Progenitor cell of endocrine pancreas (in vitro differentiated cells): ENCODE measurements around the gene LTBP4. TPM values are rescaled to one million over a fixed set of nuclear protein-coding genes. Genes with fewer than 3 reads are reported as not detected.

Source experiments
- DNase-seq: peaks from one replicate; pipeline ENCODE4 v3.0.0; 2021; ENCODE audit warnings: low spot score; ENCODE audit not compliant: unreplicated experiment
- H3K27ac Mint-ChIP-seq: 2 replicates; pipeline ENCODE4 v1.8.0; 2021; ENCODE audit warnings: mild to moderate bottlenecking, moderate library complexity, mixed read lengths
- H3K27me3 Mint-ChIP-seq: 2 replicates; pipeline ENCODE4 v1.8.0; 2021; ENCODE audit warnings: mixed read lengths
- H3K36me3 Mint-ChIP-seq: 2 replicates; pipeline ENCODE4 v1.8.0; 2022; ENCODE audit warnings: mixed read lengths; ENCODE audit not compliant: insufficient read depth
- H3K4me1 Mint-ChIP-seq: 2 replicates; pipeline ENCODE4 v1.8.0; 2021; ENCODE audit warnings: low read depth, mixed read lengths
- H3K4me3 Mint-ChIP-seq: 2 replicates; pipeline ENCODE4 v1.8.0; 2021; ENCODE audit warnings: low read depth, mild to moderate bottlenecking, moderate library complexity, mixed read lengths
- H3K9me3 Mint-ChIP-seq: 2 replicates; pipeline ENCODE4 v1.8.0; 2021; ENCODE audit warnings: low read depth, mixed read lengths
- CTCF ChIP-seq: fragments of 200-600 bp; sonication (generic); IDR thresholded peaks from one replicate; pipeline ENCODE4 v1.5.0; 2021; ENCODE audit warnings: antibody characterized with exemption, mild to moderate bottlenecking; ENCODE audit not compliant: unreplicated experiment
- total RNA-seq: library from RNA; stranded (reverse); gene quantifications from 2 replicates; pipeline ENCODE4 v1.2.1, GENCODE V29; 2021

The LTBP4 gene
- total RNA-seq, 1 donor from 2014 or later: 25.4 TPM

GRCh38 chr19:40571831-40572495 is 29.2 kb upstream of the LTBP4 start:
- H3K27me3 Mint-ChIP-seq: peaks cover 43% of the 10 kb centered on the region
- no peak overlapping the region for H3K27ac Mint-ChIP-seq
- no peak for DNase-seq
- peaks cover 6% of the 10 kb centered on the region for H3K4me1 Mint-ChIP-seq
- H3K36me3 Mint-ChIP-seq: no peaks in the 10 kb centered on the region
- TF ChIP-seq CTCF: no peak
- no peak overlapping the region for H3K4me3 Mint-ChIP-seq
- H3K9me3 Mint-ChIP-seq: peaks cover 4% of the 10 kb centered on the region

GRCh38 chr19:40575326-40575725 is 25.8 kb upstream of the LTBP4 start:
- no peak for DNase-seq
- TF ChIP-seq CTCF: no peak
- peak overlapping the region; percentile 34 for H3K4me3 Mint-ChIP-seq
- peaks cover 7% of the 10 kb centered on the region for H3K4me1 Mint-ChIP-seq
- H3K27me3 Mint-ChIP-seq: peaks cover 13% of the 10 kb centered on the region
- H3K27ac Mint-ChIP-seq: no peak overlapping the region
- peaks cover 4% of the 10 kb centered on the region for H3K9me3 Mint-ChIP-seq
- H3K36me3 Mint-ChIP-seq: peaks cover 2% of the 10 kb centered on the region

- Mint-ChIP-seq H3K4me3 (peak overlapping the region; percentile 83), H3K27me3 (peaks cover 7% of the 10 kb centered on the region), H3K9me3 (no peaks in the 10 kb centered on the region), H3K27ac (peak overlapping the region; percentile 80), H3K36me3 (peaks cover 4% of the 10 kb centered on the region), H3K4me1 (peaks cover 5% of the 10 kb centered on the region)
- TF ChIP-seq CTCF: no peak
- no peak for DNase-seq
These were observed 25.0 kb upstream of the LTBP4 start for GRCh38 chr19:40576151-40576584.

GRCh38 chr19:40576585-40577451 is 24.4 kb upstream of the LTBP4 start, which contains the start of gene SHKBP1:
TSS of gene SHKBP1 (plus strand) at chr19:40576873. CDS start at chr19:40576900, 27 bp downstream.
- Mint-ChIP-seq H3K4me1 (peaks cover 5% of the 10 kb centered on the region), H3K4me3 (peak within 1 kb of the TSS; percentile 83)

More at GRCh38 chr19:40576585-40577451, 24.4 kb upstream of the LTBP4 start, which contains the start of gene SHKBP1:
- H3K27me3 Mint-ChIP-seq: peaks cover 2% of the 10 kb centered on the region
- peak within 1 kb of the TSS; percentile 80 for H3K27ac Mint-ChIP-seq
- DNase-seq: peak; percentile 90
- H3K36me3 Mint-ChIP-seq: peaks cover 6% of the 10 kb centered on the region
- H3K9me3 Mint-ChIP-seq: no peaks in the 10 kb centered on the region
- TF ChIP-seq CTCF: no peak
